B cell (primary cell): ENCODE results near the gene THAP4. TPM values are rescaled to one million over a fixed set of nuclear protein-coding genes. Genes with fewer than 3 reads are reported as not detected.

Source experiments
- ATAC-seq: fragments of 200-7000 bp; cut with Tn5 transposase; one replicate; pipeline ENCODE4 v1.10.0; 2021; ENCODE audit warnings: low read depth, mild to moderate bottlenecking, moderate number of reproducible peaks, moderate library complexity
- CTCF ChIA-PET: fragments of 350-600 bp; sonication (Branson Sonifier 250); formaldehyde crosslinking; loops from one replicate; lab custom pipeline; 2021; ENCODE audit warnings: antibody characterized with exemption, inconsistent platforms; lab: Charles Lee
- POLR2A ChIA-PET: fragments of 350-600 bp; sonication (Branson Sonifier 250); formaldehyde crosslinking; loops from one replicate; lab custom pipeline; 2021; ENCODE audit warnings: antibody characterized with exemption; lab: Charles Lee
- DNase-seq: peaks from one replicate; pipeline ENCODE4 v3.0.0; 2013
- H2AFZ ChIP-seq: 2 replicates; pipeline ENCODE4 v1.6.1; 2012; ENCODE audit warnings: mild to moderate bottlenecking, low read depth, low read length; ENCODE audit not compliant: insufficient read depth, poor library complexity, severe bottlenecking
- H3K27ac ChIP-seq, 2 donors: 1 replicate in 1 of 2; 2 replicates in 1 of 2; pipeline ENCODE4 v1.5.1; 2012 to 2013; ENCODE audit warnings: low read length in 2 of 2, mild to moderate bottlenecking in 2 of 2, moderate library complexity in 1 of 2
- H3K27me3 ChIP-seq, 4 experiments: fragments of 200-600 bp in 1 of 4; sonication (generic) in 1 of 4; replicated peaks in 1 of 4; 1 replicate in 2 of 4; 2 replicates in 2 of 4; pipeline versions ENCODE4 v1.6.1 to v1.7.0; 2013 to 2016; ENCODE audit warnings: low read length in 3 of 4, mild to moderate bottlenecking in 2 of 4, mixed read lengths in 1 of 4, moderate library complexity in 1 of 4; ENCODE audit not compliant: insufficient read depth in 4 of 4, control insufficient read depth in 3 of 4; ENCODE audit errors: control extremely low read depth in 1 of 4
- H3K36me3 ChIP-seq, 2 experiments: replicated peaks in 1 of 2; 1 replicate in 1 of 2; 2 replicates in 1 of 2; pipeline versions ENCODE4 v1.6.1 to v1.7.1; 2013; ENCODE audit warnings: low read length in 1 of 2; ENCODE audit not compliant: insufficient read depth in 2 of 2, control insufficient read depth in 1 of 2; ENCODE audit errors: control extremely low read depth in 1 of 2, extremely low read depth in 1 of 2
- H3K4me1 ChIP-seq, 2 donors: fragments of 200-600 bp in 1 of 2; sonication (generic) in 1 of 2; 1 replicate in 1 of 2; 2 replicates in 1 of 2; pipeline versions ENCODE4 v1.5.1 to v1.6.1; 2013 to 2017; ENCODE audit warnings: low read length in 2 of 2; ENCODE audit not compliant: control insufficient read depth in 2 of 2, insufficient read depth in 2 of 2
- H3K4me2 ChIP-seq: replicated peaks from 2 replicates; pipeline ENCODE3; 2012; ENCODE audit warnings: mild to moderate bottlenecking, low read depth, low read length; ENCODE audit not compliant: poor library complexity, severe bottlenecking
- H3K4me3 ChIP-seq, 5 experiments: fragments of 200-600 bp in 1 of 5; sonication (generic) in 1 of 5; 1 replicate in 3 of 5; 2 replicates in 2 of 5; pipeline versions ENCODE4 v1.5.1 to v1.7.0; 2011 to 2016; ENCODE audit warnings: low read length in 4 of 5, mild to moderate bottlenecking in 4 of 5, low read depth in 2 of 5, control low read depth in 1 of 5, moderate library complexity in 1 of 5; ENCODE audit not compliant: insufficient read depth in 1 of 5; ENCODE audit errors: control extremely low read depth in 1 of 5, extremely low read depth in 1 of 5
- H3K79me2 ChIP-seq: fragments of 200-600 bp; sonication (generic); one replicate; pipeline ENCODE4 v1.6.0; 2016; ENCODE audit warnings: low read length; ENCODE audit not compliant: control insufficient read depth, insufficient read depth
- H3K9ac ChIP-seq: fragments of 200-600 bp; sonication (generic); 2 replicates; pipeline ENCODE4 v1.6.1; 2017; ENCODE audit warnings: mild to moderate bottlenecking, low read length, moderate library complexity
- H3K9me3 ChIP-seq, 3 donors: one replicate each; pipeline versions ENCODE4 v1.6.1 to v1.7.1; 2013; ENCODE audit warnings: low read length in 2 of 3; ENCODE audit not compliant: control insufficient read depth in 2 of 3, insufficient read depth in 1 of 3; ENCODE audit errors: control extremely low read depth in 1 of 3
- H4K20me1 ChIP-seq: 2 replicates; pipeline ENCODE4 v1.6.0; 2012; ENCODE audit warnings: mild to moderate bottlenecking, low read length; ENCODE audit not compliant: insufficient read depth, control insufficient read depth, poor library complexity, severe bottlenecking
- H3K27ac Mint-ChIP-seq: one replicate; pipeline ENCODE4 v1.8.0; 2021; ENCODE audit warnings: mixed read lengths
- H3K27me3 Mint-ChIP-seq: one replicate; pipeline ENCODE4 v1.8.0; 2021; ENCODE audit warnings: mixed read lengths
- H3K4me1 Mint-ChIP-seq: one replicate; pipeline ENCODE4 v1.8.0; 2021; ENCODE audit warnings: mixed read lengths
- H3K4me3 Mint-ChIP-seq: one replicate; pipeline ENCODE4 v1.8.0; 2021; ENCODE audit warnings: mixed read lengths
- H3K9me3 Mint-ChIP-seq: one replicate; pipeline ENCODE4 v1.8.0; 2022; ENCODE audit warnings: mixed read lengths; ENCODE audit not compliant: insufficient read depth
- CTCF ChIP-seq: fragments of 200-600 bp; IDR thresholded peaks from one replicate; pipeline ENCODE4 v1.8.0; 2022; ENCODE audit warnings: antibody characterized with exemption, mild to moderate bottlenecking
- EZH2 ChIP-seq: IDR thresholded peaks from 2 replicates; pipeline ENCODE4 v1.6.1; 2012; ENCODE audit warnings: borderline replicate concordance, low read depth, mild to moderate bottlenecking, moderate library complexity, low read length; ENCODE audit not compliant: insufficient read depth, poor library complexity, severe bottlenecking
- WGBS: methylation state at CpG from one replicate; pipeline ENCODE4 v1.1.5; 2013; ENCODE audit warnings: missing lambda C conversion rate; ENCODE audit not compliant: insufficient coverage; 5-methylcytosine and 5-hydroxymethylcytosine counted together
- intact Hi-C: fragments of 100-400 bp; cut with micrococcal nuclease; formaldehyde crosslinking; loops from one replicate; pipeline ENCODE4 v1.10.0; 2022
- polyA plus RNA-seq: library from polyadenylated mRNA; depleted of rRNA; stranded (reverse); fragments of >200 nt; gene quantifications from 2 replicates; pipeline ENCODE4 v1.2.3, GENCODE V29; 2012
- total RNA-seq, 2 donors: library from RNA; stranded (reverse); fragments of 120-200 nt in 1 of 2; gene quantifications; 1 replicate in 1 of 2; 2 replicates in 1 of 2; pipeline versions ENCODE4 v1.2.3 to v1.2.4, GENCODE V29; 2013 to 2022

The THAP4 gene
- total and polyA plus RNA-seq, 2 donors (not counting 1 experiment from before 2014, with no cell fraction given) = 26.5 to 41.0 TPM

GRCh38 chr2:241602720-241603119 lies 34.2 kb downstream of the THAP4 start:
- Mint-ChIP-seq H3K4me3 (no peak overlapping the region), H3K9me3 (no peaks in the 10 kb centered on the region), H3K4me1 (no peaks in the 10 kb centered on the region), H3K27me3 (no peaks in the 10 kb centered on the region), H3K27ac (no peak overlapping the region)
- DNase-seq (no peak), ATAC-seq (no peak)
- peaks cover 0 to 17% of the 10 kb centered on the region in 2 experiments for H3K36me3 ChIP-seq
- no peak overlapping the region for H2AFZ ChIP-seq
- ChIA-PET POLR2A (interaction anchor here (0.7 kb wide), 1 partner anchor 452 kb away, joined by 4 read pairs; no protein-coding TSS in a partner anchor), CTCF (interaction anchor here (1.3 kb wide), 1 partner anchor 15 kb away, joined by 3 read pairs; no protein-coding TSS in a partner anchor)
- H3K4me3 ChIP-seq = no peak overlapping the region
- no peaks in the 10 kb centered on the region for H3K9me3 ChIP-seq
- H3K79me2 ChIP-seq = peaks cover 8% of the 10 kb centered on the region
- no peak overlapping the region for H3K9ac ChIP-seq
- no peak overlapping the region for H3K4me2 ChIP-seq
- 98% methylated on average over 17 of the region's 17 CpGs for WGBS
- no peaks in the 10 kb centered on the region for H3K4me1 ChIP-seq
- peaks cover 4% of the 10 kb centered on the region for H4K20me1 ChIP-seq
- intact Hi-C loops = no loop called here
- H3K27ac ChIP-seq = no peak overlapping the region
- TF ChIP-seq EZH2 (no peak), CTCF (no peak)
- no peaks in the 10 kb centered on the region for H3K27me3 ChIP-seq

- Histone ChIP-seq H3K4me2 (no peak overlapping the region), H3K9me3 (no peaks in the 10 kb centered on the region), H4K20me1 (no peaks in the 10 kb centered on the region), H3K4me1 (no peaks in the 10 kb centered on the region), H2AFZ (no peak overlapping the region), H3K27me3 (no peaks in the 10 kb centered on the region), H3K4me3 (no peak overlapping the region), H3K79me2 (peaks cover 5% of the 10 kb centered on the region), H3K36me3 (peaks cover 0 to 17% of the 10 kb centered on the region in 2 experiments), H3K9ac (no peak overlapping the region), H3K27ac (no peak overlapping the region)
- TF ChIP-seq EZH2 (no peak), CTCF (no peak)
- Mint-ChIP-seq H3K4me1 (no peaks in the 10 kb centered on the region), H3K9me3 (no peaks in the 10 kb centered on the region), H3K4me3 (no peak overlapping the region), H3K27me3 (no peaks in the 10 kb centered on the region), H3K27ac (no peak overlapping the region)
- DNase-seq (no peak), ATAC-seq (no peak)
- ChIA-PET POLR2A (no interaction called here), CTCF (interaction anchor here (1.3 kb wide), 1 partner anchor 16 kb away, joined by 3 read pairs; no protein-coding TSS in a partner anchor)
- intact Hi-C loops = no loop called here
- 99% methylated on average over 11 of the region's 13 CpGs for WGBS
Measured at GRCh38 chr2:241601841-241602240, 35.1 kb downstream of the THAP4 start.
